Loucy (cell line): ENCODE results near the gene PGK1.
A peak's percentile ranks its signal among the peaks of the same experiment; 100 is the strongest.

ENCODE experiments used
- H2AFZ ChIP-seq: fragments of 200-600 bp; sonication (generic); 2 replicates; pipeline ENCODE4 v1.6.0; 2016; ENCODE audit warnings: antibody characterized with exemption, mild to moderate bottlenecking, low read length, moderate library complexity
- H3F3A ChIP-seq: fragments of 200-600 bp; 2 replicates; pipeline ENCODE4 v1.6.0; 2016; ENCODE audit warnings: antibody characterized with exemption, low read depth, mild to moderate bottlenecking
- H3K27me3 ChIP-seq: fragments of 200-600 bp; sonication (generic); 2 replicates; pipeline ENCODE4 v1.6.1; 2014; ENCODE audit warnings: low read length, mild to moderate bottlenecking; ENCODE audit not compliant: insufficient read depth, poor library complexity, severe bottlenecking
- H3K36me3 ChIP-seq: fragments of 200-600 bp; sonication (generic); 2 replicates; pipeline ENCODE4 v1.6.1; 2016; ENCODE audit warnings: low read length; ENCODE audit not compliant: insufficient read depth
- H3K4me1 ChIP-seq: fragments of 200-600 bp; sonication (generic); 2 replicates; pipeline ENCODE4 v1.5.1; 2014; ENCODE audit warnings: low read length, mild to moderate bottlenecking; ENCODE audit not compliant: insufficient read depth, poor library complexity, severe bottlenecking
- H3K4me2 ChIP-seq: fragments of 200-600 bp; sonication (generic); 2 replicates; pipeline ENCODE4 v1.6.0; 2014; ENCODE audit warnings: antibody characterized with exemption, low read length, low read depth, mild to moderate bottlenecking; ENCODE audit not compliant: poor library complexity, severe bottlenecking
- H3K4me3 ChIP-seq: fragments of 200-600 bp; sonication (generic); 2 replicates; pipeline ENCODE4 v1.5.1; 2014; ENCODE audit warnings: low read length, mild to moderate bottlenecking, mixed read lengths; ENCODE audit not compliant: poor library complexity, severe bottlenecking
- H3K79me2 ChIP-seq: fragments of 200-600 bp; sonication (generic); 2 replicates; pipeline ENCODE4 v1.6.1; 2014; ENCODE audit warnings: low read length; ENCODE audit not compliant: insufficient read depth
- H3K9ac ChIP-seq: fragments of 200-600 bp; sonication (generic); 2 replicates; pipeline ENCODE4 v1.6.0; 2014; ENCODE audit warnings: mild to moderate bottlenecking, low read depth, low read length, moderate library complexity; ENCODE audit not compliant: poor library complexity, severe bottlenecking
- H3K9me2 ChIP-seq: fragments of 200-600 bp; sonication (generic); replicated peaks from 2 replicates; pipeline ENCODE4 v1.6.1; 2016; ENCODE audit warnings: low read depth, low read length, mixed read lengths
- H3K9me3 ChIP-seq: fragments of 200-600 bp; sonication (generic); 2 replicates; pipeline ENCODE4 v1.6.1; 2014; ENCODE audit warnings: mild to moderate bottlenecking, antibody characterized with exemption, low read length, low read depth; ENCODE audit not compliant: insufficient read depth
- H4K20me1 ChIP-seq: fragments of 200-600 bp; sonication (generic); 2 replicates; pipeline ENCODE4 v1.6.0; 2014; ENCODE audit warnings: antibody characterized with exemption, low read length, mild to moderate bottlenecking; ENCODE audit not compliant: insufficient read depth, poor library complexity, severe bottlenecking
- EZH2phosphoT487 ChIP-seq: fragments of 200-600 bp; IDR thresholded peaks from 2 replicates; pipeline ENCODE4 v1.6.1; 2018; ENCODE audit warnings: antibody characterized with exemption, mild to moderate bottlenecking, moderate library complexity, borderline replicate concordance
- TF ChIP-seq, protein P1 (sequence below): fragments of 200-600 bp; sonication (generic); conservative IDR thresholded peaks from 2 replicates; pipeline ENCODE4 v1.5.1; 2014; ENCODE audit warnings: mild to moderate bottlenecking, antibody characterized with exemption, low read length

PGK1 gene

DNA sequence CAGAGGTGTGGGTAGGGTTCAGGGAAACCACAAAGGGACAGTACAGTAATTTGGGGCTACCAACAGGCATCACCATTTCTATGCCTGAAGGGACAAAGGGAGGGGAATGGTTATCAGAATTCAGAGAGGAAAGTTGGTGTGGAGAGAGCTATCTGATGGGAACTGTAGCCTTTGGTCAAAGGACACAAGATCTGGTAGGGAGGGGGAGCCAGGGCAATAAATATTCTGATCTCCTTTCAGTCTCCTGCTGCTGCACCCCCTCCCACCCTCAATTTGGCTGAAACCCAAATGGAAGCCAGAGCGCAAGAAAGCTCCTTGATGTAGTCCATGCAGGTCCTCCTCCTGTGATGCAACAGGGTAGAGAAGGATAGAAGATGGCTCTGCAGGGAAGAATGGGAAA lies 14.6 kb downstream of the PGK1 start:
- H3K36me3 ChIP-seq: peaks cover 93% of the 10 kb centered on the region
- H3K79me2 ChIP-seq: peaks cover 99% of the 10 kb centered on the region
- H3K9me2 ChIP-seq: no peaks in the 10 kb centered on the region
- peaks cover 14% of the 10 kb centered on the region for H3K4me1 ChIP-seq
- no peaks in the 10 kb centered on the region for H3K27me3 ChIP-seq
- H2AFZ ChIP-seq: no peak overlapping the region
- no peak overlapping the region for H3K4me2 ChIP-seq
- H4K20me1 ChIP-seq: peaks cover 84% of the 10 kb centered on the region
- no peaks in the 10 kb centered on the region for H3F3A ChIP-seq
- H3K4me3 ChIP-seq: no peak overlapping the region
- no peak for TF ChIP-seq EZH2phosphoT487
- TF ChIP-seq, protein P1, sequence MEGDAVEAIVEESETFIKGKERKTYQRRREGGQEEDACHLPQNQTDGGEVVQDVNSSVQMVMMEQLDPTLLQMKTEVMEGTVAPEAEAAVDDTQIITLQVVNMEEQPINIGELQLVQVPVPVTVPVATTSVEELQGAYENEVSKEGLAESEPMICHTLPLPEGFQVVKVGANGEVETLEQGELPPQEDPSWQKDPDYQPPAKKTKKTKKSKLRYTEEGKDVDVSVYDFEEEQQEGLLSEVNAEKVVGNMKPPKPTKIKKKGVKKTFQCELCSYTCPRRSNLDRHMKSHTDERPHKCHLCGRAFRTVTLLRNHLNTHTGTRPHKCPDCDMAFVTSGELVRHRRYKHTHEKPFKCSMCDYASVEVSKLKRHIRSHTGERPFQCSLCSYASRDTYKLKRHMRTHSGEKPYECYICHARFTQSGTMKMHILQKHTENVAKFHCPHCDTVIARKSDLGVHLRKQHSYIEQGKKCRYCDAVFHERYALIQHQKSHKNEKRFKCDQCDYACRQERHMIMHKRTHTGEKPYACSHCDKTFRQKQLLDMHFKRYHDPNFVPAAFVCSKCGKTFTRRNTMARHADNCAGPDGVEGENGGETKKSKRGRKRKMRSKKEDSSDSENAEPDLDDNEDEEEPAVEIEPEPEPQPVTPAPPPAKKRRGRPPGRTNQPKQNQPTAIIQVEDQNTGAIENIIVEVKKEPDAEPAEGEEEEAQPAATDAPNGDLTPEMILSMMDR: no peak
- H3K9ac ChIP-seq: no peak overlapping the region
- H3K9me3 ChIP-seq: no peaks in the 10 kb centered on the region

GRCh38 chrX:78119521-78120227 lies 15.6 kb downstream of the PGK1 start:
- peak overlapping the region; percentile 44 for H3K4me2 ChIP-seq
- H3K9ac ChIP-seq: no peak overlapping the region
- no peaks in the 10 kb centered on the region for H3K9me3 ChIP-seq
- H3K36me3 ChIP-seq: peaks cover 93% of the 10 kb centered on the region
- H2AFZ ChIP-seq: no peak overlapping the region
- no peaks in the 10 kb centered on the region for H3K27me3 ChIP-seq
- H3K4me3 ChIP-seq: no peak overlapping the region
- peaks cover 84% of the 10 kb centered on the region for H4K20me1 ChIP-seq
- TF ChIP-seq EZH2phosphoT487: no peak
- TF ChIP-seq, protein P1: peak; percentile 53
- H3K9me2 ChIP-seq: no peaks in the 10 kb centered on the region
- H3K4me1 ChIP-seq: peaks cover 10% of the 10 kb centered on the region
- H3F3A ChIP-seq: no peaks in the 10 kb centered on the region
- H3K79me2 ChIP-seq: peaks cover 99% of the 10 kb centered on the region

- Histone ChIP-seq H3K4me2 (peak overlapping the region; percentile 24), H3K9me2 (no peaks in the 10 kb centered on the region), H3K36me3 (peaks cover 93% of the 10 kb centered on the region)
Measured at GRCh38 chrX:78123190-78123589, 19.1 kb downstream of the PGK1 start.

More at GRCh38 chrX:78123190-78123589, 19.1 kb downstream of the PGK1 start:
- Histone ChIP-seq H4K20me1 (peaks cover 58% of the 10 kb centered on the region), H3K79me2 (peaks cover 69% of the 10 kb centered on the region), H3K9me3 (no peaks in the 10 kb centered on the region), H3F3A (no peaks in the 10 kb centered on the region), H3K4me3 (no peak overlapping the region), H2AFZ (no peak overlapping the region), H3K9ac (no peak overlapping the region), H3K4me1 (peaks cover 4% of the 10 kb centered on the region), H3K27me3 (no peaks in the 10 kb centered on the region)
- TF ChIP-seq, protein P1: no peak
- TF ChIP-seq EZH2phosphoT487: no peak
